Neural cell (in vitro differentiated cells): ENCODE data around the gene TRAK1.

Source experiments
- EP300 ChIP-seq: fragments of 450-650 bp; conservative IDR thresholded peaks from 2 replicates; pipeline ENCODE4 v1.6.1; 2014; ENCODE audit warnings: antibody characterized with exemption, mild to moderate bottlenecking, moderate library complexity; ENCODE audit not compliant: poor library complexity, severe bottlenecking
- EZH2 ChIP-seq: fragments of 200-600, 300-800 bp; shearing (Covaris generic), sonication (generic); IDR thresholded peaks from 2 replicates; pipeline ENCODE4 v1.6.1; 2014; ENCODE audit warnings: antibody characterized with exemption, low read length, borderline replicate concordance, mild to moderate bottlenecking; ENCODE audit not compliant: insufficient read depth, poor library complexity, severe bottlenecking
- SMC3 ChIP-seq: fragments of 450-650 bp; conservative IDR thresholded peaks from 2 replicates; pipeline ENCODE4 v1.6.1; 2014; ENCODE audit warnings: antibody characterized with exemption, mild to moderate bottlenecking, moderate library complexity; ENCODE audit not compliant: poor library complexity
- TF ChIP-seq, protein P1 (sequence below): fragments of 450-650 bp; IDR thresholded peaks from 2 replicates; pipeline ENCODE4 v1.5.1; 2014; ENCODE audit warnings: antibody characterized with exemption, mild to moderate bottlenecking, moderate library complexity; ENCODE audit not compliant: poor library complexity, severe bottlenecking
- TF ChIP-seq, protein P2 (sequence below): IDR thresholded peaks from 2 replicates; pipeline ENCODE4 v1.6.1; 2012; ENCODE audit warnings: borderline replicate concordance

DNA sequence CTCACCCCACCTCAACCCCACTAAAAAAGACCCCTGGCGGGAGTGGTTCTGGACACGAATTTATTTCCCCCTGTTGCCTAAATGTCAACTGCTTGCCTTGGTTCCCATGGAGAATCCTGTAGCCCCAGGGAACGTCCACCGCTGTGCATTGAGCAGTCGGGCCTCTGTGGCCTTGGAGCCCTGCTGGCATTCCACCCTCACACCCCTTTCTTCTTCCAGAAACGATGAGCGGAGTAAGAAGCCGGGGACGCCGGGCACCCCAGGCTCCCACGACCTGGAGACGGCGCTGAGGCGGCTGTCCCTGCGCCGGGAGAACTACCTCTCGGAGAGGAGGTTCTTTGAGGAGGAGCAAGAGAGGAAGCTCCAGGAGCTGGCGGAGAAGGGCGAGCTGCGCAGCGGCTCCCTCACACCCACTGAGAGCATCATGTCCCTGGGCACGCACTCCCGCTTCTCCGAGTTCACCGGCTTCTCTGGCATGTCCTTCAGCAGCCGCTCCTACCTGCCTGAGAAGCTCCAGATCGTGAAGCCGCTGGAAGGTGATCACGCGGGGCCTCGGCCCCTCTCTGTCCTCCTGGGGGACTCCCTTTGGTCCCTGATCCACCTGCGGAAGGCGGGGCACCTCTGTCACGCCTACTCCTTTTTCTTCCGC is 111.2 kb downstream of the TRAK1 start:
- TF ChIP-seq EZH2 (no peak), EP300 (no peak), SMC3 (no peak)
- TF ChIP-seq, protein P1, sequence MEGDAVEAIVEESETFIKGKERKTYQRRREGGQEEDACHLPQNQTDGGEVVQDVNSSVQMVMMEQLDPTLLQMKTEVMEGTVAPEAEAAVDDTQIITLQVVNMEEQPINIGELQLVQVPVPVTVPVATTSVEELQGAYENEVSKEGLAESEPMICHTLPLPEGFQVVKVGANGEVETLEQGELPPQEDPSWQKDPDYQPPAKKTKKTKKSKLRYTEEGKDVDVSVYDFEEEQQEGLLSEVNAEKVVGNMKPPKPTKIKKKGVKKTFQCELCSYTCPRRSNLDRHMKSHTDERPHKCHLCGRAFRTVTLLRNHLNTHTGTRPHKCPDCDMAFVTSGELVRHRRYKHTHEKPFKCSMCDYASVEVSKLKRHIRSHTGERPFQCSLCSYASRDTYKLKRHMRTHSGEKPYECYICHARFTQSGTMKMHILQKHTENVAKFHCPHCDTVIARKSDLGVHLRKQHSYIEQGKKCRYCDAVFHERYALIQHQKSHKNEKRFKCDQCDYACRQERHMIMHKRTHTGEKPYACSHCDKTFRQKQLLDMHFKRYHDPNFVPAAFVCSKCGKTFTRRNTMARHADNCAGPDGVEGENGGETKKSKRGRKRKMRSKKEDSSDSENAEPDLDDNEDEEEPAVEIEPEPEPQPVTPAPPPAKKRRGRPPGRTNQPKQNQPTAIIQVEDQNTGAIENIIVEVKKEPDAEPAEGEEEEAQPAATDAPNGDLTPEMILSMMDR, result no peak
- TF ChIP-seq, protein P2, sequence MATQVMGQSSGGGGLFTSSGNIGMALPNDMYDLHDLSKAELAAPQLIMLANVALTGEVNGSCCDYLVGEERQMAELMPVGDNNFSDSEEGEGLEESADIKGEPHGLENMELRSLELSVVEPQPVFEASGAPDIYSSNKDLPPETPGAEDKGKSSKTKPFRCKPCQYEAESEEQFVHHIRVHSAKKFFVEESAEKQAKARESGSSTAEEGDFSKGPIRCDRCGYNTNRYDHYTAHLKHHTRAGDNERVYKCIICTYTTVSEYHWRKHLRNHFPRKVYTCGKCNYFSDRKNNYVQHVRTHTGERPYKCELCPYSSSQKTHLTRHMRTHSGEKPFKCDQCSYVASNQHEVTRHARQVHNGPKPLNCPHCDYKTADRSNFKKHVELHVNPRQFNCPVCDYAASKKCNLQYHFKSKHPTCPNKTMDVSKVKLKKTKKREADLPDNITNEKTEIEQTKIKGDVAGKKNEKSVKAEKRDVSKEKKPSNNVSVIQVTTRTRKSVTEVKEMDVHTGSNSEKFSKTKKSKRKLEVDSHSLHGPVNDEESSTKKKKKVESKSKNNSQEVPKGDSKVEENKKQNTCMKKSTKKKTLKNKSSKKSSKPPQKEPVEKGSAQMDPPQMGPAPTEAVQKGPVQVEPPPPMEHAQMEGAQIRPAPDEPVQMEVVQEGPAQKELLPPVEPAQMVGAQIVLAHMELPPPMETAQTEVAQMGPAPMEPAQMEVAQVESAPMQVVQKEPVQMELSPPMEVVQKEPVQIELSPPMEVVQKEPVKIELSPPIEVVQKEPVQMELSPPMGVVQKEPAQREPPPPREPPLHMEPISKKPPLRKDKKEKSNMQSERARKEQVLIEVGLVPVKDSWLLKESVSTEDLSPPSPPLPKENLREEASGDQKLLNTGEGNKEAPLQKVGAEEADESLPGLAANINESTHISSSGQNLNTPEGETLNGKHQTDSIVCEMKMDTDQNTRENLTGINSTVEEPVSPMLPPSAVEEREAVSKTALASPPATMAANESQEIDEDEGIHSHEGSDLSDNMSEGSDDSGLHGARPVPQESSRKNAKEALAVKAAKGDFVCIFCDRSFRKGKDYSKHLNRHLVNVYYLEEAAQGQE, result no peak
